Renal cortical epithelial cell (primary cell): ENCODE measurements around the gene ZNF20. TPM values are rescaled to one million over a fixed set of nuclear protein-coding genes. Genes with fewer than 3 reads are reported as not detected.
"Not testable (repeated sequence)": the region's sequence is repeated elsewhere in the genome, so short reads cannot be mapped to it uniquely, and the experiment has no call there.

ENCODE experiments used
- DNase-seq: peaks from one replicate; pipeline ENCODE4 v3.0.0-alpha.2; 2011; ENCODE audit warnings: low read depth
- total RNA-seq: library from RNA; depleted of rRNA; stranded (reverse); fragments of >200 nt; gene quantifications from 2 replicates; pipeline ENCODE4 v1.2.3, GENCODE V29; 2014

The ZNF20 gene
- total RNA-seq, 1 donor from 2014 or later = 16.3 TPM

- DNase-seq = no peak
Observed at GRCh38 chr19:12112701-12113100, 27.4 kb downstream of the ZNF20 start.

GRCh38 chr19:12111943-12112637, 28.1 kb downstream of the ZNF20 start:
- no peak for DNase-seq

GRCh38 chr19:12111176-12111575, 29.0 kb downstream of the ZNF20 start:
- no peak for DNase-seq

GRCh38 chr19:12103909-12104308, 36.2 kb downstream of the ZNF20 start:
- not testable (repeated sequence) for DNase-seq

GRCh38 chr19:12098040-12098439, 42.1 kb downstream of the ZNF20 start:
- DNase-seq = no peak

- no peak for DNase-seq
Observed at GRCh38 chr19:12095111-12095790, 44.9 kb downstream of the ZNF20 start.

GRCh38 chr19:12093777-12094176, 46.4 kb downstream of the ZNF20 start:
- DNase-seq = no peak

- DNase-seq = no peak
Observed at GRCh38 chr19:12092956-12093355, 47.2 kb downstream of the ZNF20 start.

- DNase-seq = peak; percentile 39
Observed at GRCh38 chr19:12092065-12092867, 47.9 kb downstream of the ZNF20 start.

- peak; percentile 36 for DNase-seq
Observed at GRCh38 chr19:12090807-12091206, 49.3 kb downstream of the ZNF20 start.

- DNase-seq = no peak
Observed at GRCh38 chr19:12085074-12085818, 54.9 kb downstream of the ZNF20 start.

GRCh38 chr19:12083336-12083735, 56.8 kb downstream of the ZNF20 start:
- DNase-seq = not testable (repeated sequence)

Other genes with a start within 250 kb of the ZNF20 start
- 10.1 and 23.2 TPM in 2 replicates for gene ZNF700, start 215.2 kb downstream of the ZNF20 start, total RNA-seq
- gene ZNF763, start 175.3 kb downstream of the ZNF20 start, total RNA-seq = 1.7 and 5.0 TPM in 2 replicates
- 4.3 and 7.9 TPM in 2 replicates for gene ZNF433, start 104.7 kb downstream of the ZNF20 start, total RNA-seq
- 0.17 and 1.0 TPM in 2 replicates for gene ZNF878, start 87.4 kb downstream of the ZNF20 start, total RNA-seq
- 3.1 and 11.7 TPM in 2 replicates for gene ZNF844, start 75.6 kb downstream of the ZNF20 start, total RNA-seq
- gene ZNF625, start 16.4 kb upstream of the ZNF20 start, total RNA-seq = 7.8 and 17.4 TPM in 2 replicates
- 5.9 and 16.1 TPM in 2 replicates for gene ZNF136, start 22.7 kb upstream of the ZNF20 start, total RNA-seq
- gene ZNF44, start 154.5 kb upstream of the ZNF20 start, total RNA-seq = 8.3 and 27.6 TPM in 2 replicates
- 5.4 and 12.8 TPM in 2 replicates for gene ZNF563, start 193.3 kb upstream of the ZNF20 start, total RNA-seq
- gene ZNF442, start 225.3 kb upstream of the ZNF20 start, total RNA-seq = 4.2 and 8.8 TPM in 2 replicates